ENCODE data around the gene KRTAP10-2.

DNA sequence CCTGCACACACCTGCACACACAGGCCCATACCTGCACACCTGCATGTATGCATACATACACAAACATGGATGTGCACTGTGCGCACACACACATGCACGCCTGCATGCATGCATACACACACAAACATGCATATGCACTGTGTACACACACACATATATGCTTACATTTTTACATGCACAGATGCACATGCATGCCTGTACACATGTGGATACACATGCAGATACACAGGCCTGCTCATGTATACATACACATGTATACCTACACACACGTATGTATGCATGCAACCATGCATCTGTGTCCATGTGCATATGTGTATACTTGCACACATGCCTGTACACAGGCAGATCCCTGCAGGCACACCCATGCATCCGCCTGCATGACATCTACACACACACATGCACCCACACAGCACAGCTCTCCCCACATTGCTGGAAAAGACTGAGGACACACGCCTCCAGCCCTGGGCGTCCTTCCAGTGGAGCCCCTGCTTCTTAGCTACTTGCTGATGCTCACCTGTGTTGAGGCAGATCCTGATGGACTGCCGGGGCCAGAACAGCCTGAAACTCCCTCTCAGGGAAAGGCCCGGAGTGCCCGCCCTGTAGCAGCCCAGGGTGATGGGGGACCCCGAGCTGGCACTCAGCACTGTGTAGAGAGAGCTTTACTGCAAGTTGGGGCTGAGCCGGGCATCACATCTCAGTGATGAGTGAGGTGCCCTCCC, 39.9 kb downstream of the KRTAP10-2 start:
- TF ChIP-seq, protein P1, sequence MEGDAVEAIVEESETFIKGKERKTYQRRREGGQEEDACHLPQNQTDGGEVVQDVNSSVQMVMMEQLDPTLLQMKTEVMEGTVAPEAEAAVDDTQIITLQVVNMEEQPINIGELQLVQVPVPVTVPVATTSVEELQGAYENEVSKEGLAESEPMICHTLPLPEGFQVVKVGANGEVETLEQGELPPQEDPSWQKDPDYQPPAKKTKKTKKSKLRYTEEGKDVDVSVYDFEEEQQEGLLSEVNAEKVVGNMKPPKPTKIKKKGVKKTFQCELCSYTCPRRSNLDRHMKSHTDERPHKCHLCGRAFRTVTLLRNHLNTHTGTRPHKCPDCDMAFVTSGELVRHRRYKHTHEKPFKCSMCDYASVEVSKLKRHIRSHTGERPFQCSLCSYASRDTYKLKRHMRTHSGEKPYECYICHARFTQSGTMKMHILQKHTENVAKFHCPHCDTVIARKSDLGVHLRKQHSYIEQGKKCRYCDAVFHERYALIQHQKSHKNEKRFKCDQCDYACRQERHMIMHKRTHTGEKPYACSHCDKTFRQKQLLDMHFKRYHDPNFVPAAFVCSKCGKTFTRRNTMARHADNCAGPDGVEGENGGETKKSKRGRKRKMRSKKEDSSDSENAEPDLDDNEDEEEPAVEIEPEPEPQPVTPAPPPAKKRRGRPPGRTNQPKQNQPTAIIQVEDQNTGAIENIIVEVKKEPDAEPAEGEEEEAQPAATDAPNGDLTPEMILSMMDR (conservative IDR thresholded peaks at IDR 0.05 in 1 of 2, IDR thresholded peaks at IDR 0.05 in 1 of 2; ENCODE audit: extremely low read depth in 1 of 2, insufficient read depth in 1 of 2, low read depth in 1 of 2, low read length in 2 of 2) = no peak
- TF ChIP-seq EZH2 (IDR thresholded peaks at IDR 0.05; ENCODE audit: borderline replicate concordance, low read length) = no peak

Measured in mammary epithelial cell (primary cell).